H1 (cell line): ENCODE results near the gene EIF1B. TPM values are rescaled to one million over a fixed set of nuclear protein-coding genes. Genes with fewer than 3 reads are reported as not detected.

Experiments
- KDM4A ChIP-seq: IDR thresholded peaks from one replicate; pipeline ENCODE4 v1.7.1; 2012; ENCODE audit warnings: low read depth, mild to moderate bottlenecking, moderate library complexity, low read length, inconsistent platforms; ENCODE audit not compliant: severe bottlenecking
- KDM5A ChIP-seq: fragments of 200-600 bp; IDR thresholded peaks from 2 replicates; pipeline ENCODE4 v1.7.1; 2012; ENCODE audit warnings: mild to moderate bottlenecking, low read length, inconsistent platforms, mixed read lengths
- polyA plus RNA-seq, 7 experiments: library from polyadenylated mRNA; depleted of rRNA in 3 of 7; stranded (reverse) in 5 of 7; unstranded in 2 of 7; fragments of >200 nt in 5 of 7; fragments of 200-250 nt in 2 of 7; gene quantifications; 1 replicate in 5 of 7; 2 replicates in 1 of 7; 4 replicates in 1 of 7; pipeline versions ENCODE4 v1.2.1 to v1.2.3, GENCODE V29; 2011 to 2013; ENCODE audit warnings: missing spikeins in 2 of 7, mixed read lengths in 2 of 7
- total RNA-seq: library from RNA; stranded (reverse); fragmentation: NEBNext Ultra II Directional; extraction: Animal tissue kit (Norgen Biotek cat#: 25700); gene quantifications from 2 replicates; pipeline ENCODE4 v1.2.1, GENCODE V29; 2021
- TF ChIP-seq, protein P1 (sequence below), 3 experiments: IDR thresholded peaks; 1 replicate in 2 of 3; 2 replicates in 1 of 3; pipeline versions ENCODE4 v1.5.1 to v1.6.1; 2011; ENCODE audit warnings: low read length in 3 of 3, mild to moderate bottlenecking in 3 of 3, inconsistent platforms in 2 of 3, low read depth in 1 of 3, moderate library complexity in 1 of 3; ENCODE audit not compliant: insufficient read depth in 1 of 3; ENCODE audit errors: control extremely low read depth in 1 of 3

EIF1B gene
- total and polyA plus RNA-seq, 2 of the 8 experiments (the other 6 are each of a cell fraction or from before 2014, with no cell fraction given): 42.4 to 115 TPM

DNA sequence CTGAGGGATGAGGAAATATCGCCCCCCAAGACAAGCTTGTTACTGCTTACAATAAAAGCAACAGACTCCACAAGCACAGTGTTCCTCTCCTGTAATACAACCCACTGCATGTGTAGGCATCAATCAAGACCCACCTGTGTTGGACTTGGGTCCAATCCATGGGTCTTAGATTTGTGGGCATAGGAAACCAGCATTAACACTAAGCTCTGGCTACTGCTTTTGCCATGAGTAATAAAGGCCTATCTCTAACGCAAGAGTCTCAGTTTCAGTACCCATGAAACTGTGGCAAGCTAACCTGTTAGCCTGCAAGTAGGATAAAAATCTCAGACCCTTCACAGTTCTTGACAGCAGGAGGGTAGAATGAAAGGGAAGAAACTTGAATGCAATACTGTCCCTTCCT, 5.2 kb upstream of the EIF1B start (continued):
- TF ChIP-seq, protein P1, sequence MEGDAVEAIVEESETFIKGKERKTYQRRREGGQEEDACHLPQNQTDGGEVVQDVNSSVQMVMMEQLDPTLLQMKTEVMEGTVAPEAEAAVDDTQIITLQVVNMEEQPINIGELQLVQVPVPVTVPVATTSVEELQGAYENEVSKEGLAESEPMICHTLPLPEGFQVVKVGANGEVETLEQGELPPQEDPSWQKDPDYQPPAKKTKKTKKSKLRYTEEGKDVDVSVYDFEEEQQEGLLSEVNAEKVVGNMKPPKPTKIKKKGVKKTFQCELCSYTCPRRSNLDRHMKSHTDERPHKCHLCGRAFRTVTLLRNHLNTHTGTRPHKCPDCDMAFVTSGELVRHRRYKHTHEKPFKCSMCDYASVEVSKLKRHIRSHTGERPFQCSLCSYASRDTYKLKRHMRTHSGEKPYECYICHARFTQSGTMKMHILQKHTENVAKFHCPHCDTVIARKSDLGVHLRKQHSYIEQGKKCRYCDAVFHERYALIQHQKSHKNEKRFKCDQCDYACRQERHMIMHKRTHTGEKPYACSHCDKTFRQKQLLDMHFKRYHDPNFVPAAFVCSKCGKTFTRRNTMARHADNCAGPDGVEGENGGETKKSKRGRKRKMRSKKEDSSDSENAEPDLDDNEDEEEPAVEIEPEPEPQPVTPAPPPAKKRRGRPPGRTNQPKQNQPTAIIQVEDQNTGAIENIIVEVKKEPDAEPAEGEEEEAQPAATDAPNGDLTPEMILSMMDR (IDR thresholded peaks at IDR 0.05; ENCODE audit: control extremely low read depth in 1 of 3, insufficient read depth in 1 of 3, low read depth in 1 of 3, low read length in 3 of 3): no peak
- TF ChIP-seq KDM5A (no peak), KDM4A (no peak)
